Esophagus muscularis mucosa (tissue), 4 donors: Measurements from ENCODE around the gene TAP2. TPM values are rescaled to one million over a fixed set of nuclear protein-coding genes. Genes with fewer than 3 reads are reported as not detected.
A peak's percentile ranks its signal among the peaks of the same experiment; 100 is the strongest.

Source experiments
- DNase-seq: peaks from one replicate; pipeline ENCODE4 v3.0.0-alpha.2; 2017; ENCODE audit errors: extremely low spot score
- H3K27ac ChIP-seq, 4 donors: fragments of 200-600 bp; sonication (generic); replicated peaks in 1 of 4; 1 replicate in 3 of 4; 2 replicates in 1 of 4; pipeline ENCODE4 v1.5.1; 2016 to 2019; ENCODE audit warnings: mild to moderate bottlenecking in 1 of 4
- H3K27me3 ChIP-seq, 4 donors: fragments of 200-600 bp; sonication (generic); one replicate each; pipeline versions ENCODE4 v1.5.1 to v1.6.0; 2016 to 2019
- H3K36me3 ChIP-seq, 4 donors: fragments of 200-600 bp; sonication (generic); one replicate each; pipeline ENCODE4 v1.5.1; 2016 to 2019
- H3K4me1 ChIP-seq, 4 donors: fragments of 200-600 bp; sonication (generic); one replicate each; pipeline ENCODE4 v1.5.1; 2016 to 2019
- H3K4me3 ChIP-seq, 4 donors: fragments of 200-600 bp; sonication (generic); 1 replicate in 2 of 4; 2 replicates in 2 of 4; pipeline ENCODE4 v1.5.1; 2016 to 2019; ENCODE audit warnings: mild to moderate bottlenecking in 4 of 4, moderate library complexity in 1 of 4
- H3K9me3 ChIP-seq, 4 donors: fragments of 200-600 bp; sonication (generic); 1 replicate in 3 of 4; 2 replicates in 1 of 4; pipeline ENCODE4 v1.5.1; 2016 to 2019
- CTCF ChIP-seq, 3 experiments: fragments of 200-600 bp in 2 of 3; fragments of 450-650 bp in 1 of 3; sonication (generic) in 2 of 3; IDR thresholded peaks; one replicate each; pipeline ENCODE4 v1.5.1; 2017 to 2019; ENCODE audit warnings: antibody characterized with exemption in 3 of 3, mild to moderate bottlenecking in 2 of 3, moderate library complexity in 1 of 3
- EP300 ChIP-seq: sonication (generic); formaldehyde crosslinking; IDR thresholded peaks from one replicate; pipeline ENCODE4 v1.6.1; 2017; ENCODE audit warnings: antibody characterized with exemption
- POLR2A ChIP-seq: fragments of 450-650 bp; IDR thresholded peaks from one replicate; pipeline ENCODE4 v1.6.1; 2017; ENCODE audit warnings: antibody characterized with exemption, moderate library complexity, mild to moderate bottlenecking, low read depth
- POLR2AphosphoS5 ChIP-seq, 2 donors: sonication (generic); formaldehyde crosslinking; IDR thresholded peaks; one replicate each; pipeline ENCODE4 v1.6.1; 2017; ENCODE audit warnings: antibody characterized with exemption in 2 of 2
- WGBS: methylation state at CpG from one replicate; pipeline ENCODE4 v1.1.5; 2018; 5-methylcytosine and 5-hydroxymethylcytosine counted together
- intact Hi-C: fragments of 100-400 bp; cut with DNase I; formaldehyde crosslinking; loops from one replicate; pipeline ENCODE4 v1.15.1; 2023
- total RNA-seq, 4 donors: library from RNA; depleted of rRNA; stranded (reverse); fragments of >200 nt; gene quantifications; one replicate each; pipeline versions ENCODE4 v1.1.0 to v1.2.1, GENCODE V29; 2016

Gene TAP2
- 10 to 100 TPM in 3 of 4 donors, 1 to 10 TPM in 1; 8.6 to 16.3 (median 13.4) TPM for total RNA-seq

- DNase-seq: peak; percentile 98
- intact Hi-C loops: loop anchor here (1.0 to 5.0 kb wide), 2 partner anchors 29 to 139 kb away; no protein-coding TSS in a partner anchor
- Histone ChIP-seq H3K4me1 (peaks cover 20 to 46% (median 26%) of the 10 kb centered on the region in 4 donors), H3K27ac (peak within 1 kb of the TSS; percentile 86 to 96 (median 92)), H3K27me3 (no peaks in the 10 kb centered on the region), H3K9me3 (no peaks in the 10 kb centered on the region), H3K36me3 (peaks cover 9 to 57% (median 31%) of the 10 kb centered on the region in 4 donors), H3K4me3 (peak within 1 kb of the TSS; percentile 63 to 94 (median 82))
- 0% methylated on average over 14 of the region's 57 CpGs for WGBS
- TF ChIP-seq POLR2AphosphoS5 (IDR thresholded peaks at IDR 0.05) (peak; percentile 82 to 90), EP300 (no peak), CTCF (IDR thresholded peaks at IDR 0.05) (peak; percentile 94 to 99 (median 98)), POLR2A (no peak)
Observed at GRCh38 chr6:32838114-32838958, at the start of gene TAP2. Gene TAP2, minus strand, starts transcription at chr6:32838739. Its CDS starts 506 bp downstream, at chr6:32838233.

GRCh38 chr6:32887616-32888015 is 49.1 kb upstream of the TAP2 start:
- peak overlapping the region in 2 of 4 donors; percentile 50 to 58 for H3K27ac ChIP-seq
- TF ChIP-seq POLR2A: no peak
- TF ChIP-seq CTCF (IDR thresholded peaks at IDR 0.05): no peak
- TF ChIP-seq POLR2AphosphoS5 (IDR thresholded peaks at IDR 0.05): no peak
- no peak for TF ChIP-seq EP300

GRCh38 chr6:32886681-32887383 is 48.3 kb upstream of the TAP2 start:
- Histone ChIP-seq H3K36me3 (no peaks in the 10 kb centered on the region), H3K27ac (peak overlapping the region; percentile 12 to 58 (median 47)), H3K9me3 (no peaks in the 10 kb centered on the region), H3K4me1 (peaks cover 0 to 23% (median 18%) of the 10 kb centered on the region in 4 donors), H3K27me3 (no peaks in the 10 kb centered on the region), H3K4me3 (no peak overlapping the region)
- no peak for DNase-seq
- intact Hi-C loops: loop anchor here (1.0 to 5.0 kb wide), 2 partner anchors 45 to 97 kb away; no protein-coding TSS in a partner anchor
- WGBS: 40% methylated on average over 3 of the region's 3 CpGs
- TF ChIP-seq EP300: no peak
- TF ChIP-seq CTCF (IDR thresholded peaks at IDR 0.05): no peak
- no peak for TF ChIP-seq POLR2AphosphoS5 (IDR thresholded peaks at IDR 0.05)
- no peak for TF ChIP-seq POLR2A

More at GRCh38 chr6:32887616-32888015, 49.1 kb upstream of the TAP2 start:
- no peak for DNase-seq
- H3K9me3 ChIP-seq: no peaks in the 10 kb centered on the region
- peaks cover 0 to 23% (median 18%) of the 10 kb centered on the region in 4 donors for H3K4me1 ChIP-seq
- no peaks in the 10 kb centered on the region for H3K36me3 ChIP-seq
- H3K4me3 ChIP-seq: no peak overlapping the region
- intact Hi-C loops: loop anchor here (5.0 kb wide), 1 partner anchor 45 kb away; no protein-coding TSS in a partner anchor
- H3K27me3 ChIP-seq: no peaks in the 10 kb centered on the region
- WGBS: 68% methylated on average over 5 of the region's 5 CpGs

GRCh38 chr6:32885698-32886286 is 47.3 kb upstream of the TAP2 start:
- WGBS: 63% methylated on average over 4 of the region's 4 CpGs
- no peak for DNase-seq
- H3K4me3 ChIP-seq: no peak overlapping the region
- TF ChIP-seq CTCF (IDR thresholded peaks at IDR 0.05): peak; percentile 63 to 70 (median 64)
- TF ChIP-seq POLR2AphosphoS5 (IDR thresholded peaks at IDR 0.05): no peak
- no peaks in the 10 kb centered on the region for H3K9me3 ChIP-seq
- H3K4me1 ChIP-seq: peaks cover 0 to 23% (median 18%) of the 10 kb centered on the region in 4 donors
- H3K27me3 ChIP-seq: no peaks in the 10 kb centered on the region
- intact Hi-C loops: loop anchor here (1.0 to 5.0 kb wide), 2 partner anchors 47 to 99 kb away; no protein-coding TSS in a partner anchor
- no peaks in the 10 kb centered on the region for H3K36me3 ChIP-seq
- no peak overlapping the region for H3K27ac ChIP-seq
